Measurements from ENCODE around the gene CA11. TPM values are rescaled to one million over a fixed set of nuclear protein-coding genes. Genes with fewer than 3 reads are reported as not detected.

The CA11 gene
- total RNA-seq, 1 donor from 2014 or later = 6.5 TPM

DNA sequence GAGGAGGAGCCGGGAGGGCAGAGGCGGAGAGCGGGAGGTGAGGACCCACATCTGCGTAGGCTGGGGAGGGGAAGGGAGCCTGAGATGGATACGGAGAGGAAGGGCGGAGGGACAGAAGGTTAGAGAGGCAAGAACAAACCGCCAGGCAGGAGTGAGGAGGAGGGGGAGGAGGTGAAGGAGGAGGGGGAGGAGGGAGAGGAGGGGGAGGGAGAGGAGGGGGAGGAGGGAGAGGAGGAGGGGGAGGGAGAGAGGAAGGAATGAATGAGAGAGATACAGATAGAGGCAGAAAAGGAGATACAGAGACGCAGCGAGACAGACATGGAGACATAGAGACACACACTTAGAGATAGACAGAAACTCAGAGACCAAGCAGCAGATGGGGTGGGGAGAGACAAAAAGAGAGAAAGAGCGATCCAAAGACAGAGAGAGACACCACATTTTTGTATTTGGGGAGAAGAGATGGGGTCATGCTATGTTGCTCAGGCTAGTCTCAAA lies 782 bp upstream of the CA11 start:
- DNase-seq (ENCODE audit: low spot score) = no peak
- intact Hi-C loops (cut with DNase I) = loop anchor here (5.0 kb wide), 2 partner anchors 191 to 311 kb away; partner anchors contain the start of gene HSD17B14

DNA sequence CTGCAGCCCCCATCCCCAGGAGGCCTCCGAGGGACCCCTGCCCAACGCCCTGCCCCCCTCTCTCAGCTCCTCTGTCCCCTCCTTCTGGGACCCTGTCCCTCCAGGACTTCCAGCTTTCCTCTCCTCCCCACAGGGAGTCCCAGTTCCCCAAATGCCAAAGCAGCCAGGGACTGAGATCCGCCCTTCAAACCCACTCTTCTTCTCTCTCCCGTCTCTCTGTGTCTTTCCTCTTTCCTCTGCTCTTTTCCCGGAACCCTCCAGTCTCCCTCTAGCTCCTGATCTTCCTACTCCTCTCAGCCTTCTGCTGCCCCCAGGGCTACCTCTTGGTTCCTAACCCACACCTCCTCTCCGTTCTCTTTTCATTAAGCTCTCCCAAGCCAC lies 377 bp downstream of the CA11 start:
- DNase-seq (ENCODE audit: low spot score) = no peak
- intact Hi-C loops (cut with DNase I) = loop anchor here (5.0 kb wide), 2 partner anchors 192 to 312 kb away; partner anchors contain the start of gene HSD17B14

DNA sequence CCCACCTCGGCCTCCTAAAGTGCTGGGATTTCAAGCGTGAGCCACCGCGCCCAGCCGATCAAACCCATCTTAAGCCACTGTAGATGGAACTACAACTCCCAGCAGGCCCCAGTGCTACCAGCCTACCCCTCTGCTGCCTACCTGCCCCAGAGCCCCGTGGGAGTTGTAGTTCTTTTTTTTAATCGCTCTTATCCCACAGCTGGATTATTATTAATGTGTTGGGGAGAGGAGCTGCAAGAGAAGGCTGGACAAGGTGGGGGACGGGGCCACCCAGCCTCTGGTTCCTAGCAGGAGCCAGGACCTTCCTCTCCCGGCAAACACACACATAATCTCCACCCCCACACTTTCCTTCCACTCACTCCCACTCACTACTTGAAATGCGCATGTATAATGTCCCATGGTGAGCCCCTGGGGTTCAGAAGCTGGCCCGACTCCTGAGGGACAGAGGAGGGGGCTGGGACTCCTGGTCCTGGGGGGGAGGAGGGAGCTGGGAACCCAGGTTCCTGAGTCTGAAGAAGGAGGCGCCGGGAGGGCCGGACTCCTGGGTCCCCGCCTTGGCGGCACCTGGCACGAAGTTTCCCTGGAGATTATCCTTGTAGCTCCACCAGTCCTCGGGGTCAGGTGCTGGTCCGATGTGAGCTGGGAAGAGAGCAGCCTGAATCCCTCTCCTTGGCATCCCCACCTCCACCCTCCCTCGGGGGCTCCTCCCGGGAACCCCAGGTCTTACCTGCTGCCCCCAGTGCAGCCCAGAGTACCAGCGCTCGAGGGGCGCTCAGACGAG lies 958 bp downstream of the CA11 start:
- intact Hi-C loops (cut with DNase I) = loop anchor here (5.0 kb wide), 2 partner anchors 192 to 312 kb away; partner anchors contain the start of gene HSD17B14
- DNase-seq (ENCODE audit: low spot score) = no peak

DNA sequence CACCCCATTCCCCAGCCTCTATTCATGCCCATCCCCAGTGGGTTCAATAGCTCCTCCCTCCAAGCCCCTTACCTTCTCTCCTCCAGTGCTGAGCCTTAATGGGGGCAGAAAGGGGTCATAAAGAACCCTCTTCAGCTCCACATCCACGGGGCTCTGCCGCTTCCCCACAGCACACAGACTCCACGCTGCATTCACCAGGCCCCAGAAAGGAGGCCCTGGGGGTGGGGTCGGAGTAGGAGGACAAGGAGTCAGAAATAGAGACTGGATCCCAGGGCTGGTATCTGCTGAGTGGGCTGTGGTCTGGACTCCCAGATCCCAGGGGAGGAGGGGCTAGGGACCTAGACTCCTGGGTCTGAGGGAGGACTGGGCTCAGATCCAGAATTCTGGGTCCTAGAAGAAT lies 1.6 kb downstream of the CA11 start:
- intact Hi-C loops (cut with DNase I) = no loop called here

DNA sequence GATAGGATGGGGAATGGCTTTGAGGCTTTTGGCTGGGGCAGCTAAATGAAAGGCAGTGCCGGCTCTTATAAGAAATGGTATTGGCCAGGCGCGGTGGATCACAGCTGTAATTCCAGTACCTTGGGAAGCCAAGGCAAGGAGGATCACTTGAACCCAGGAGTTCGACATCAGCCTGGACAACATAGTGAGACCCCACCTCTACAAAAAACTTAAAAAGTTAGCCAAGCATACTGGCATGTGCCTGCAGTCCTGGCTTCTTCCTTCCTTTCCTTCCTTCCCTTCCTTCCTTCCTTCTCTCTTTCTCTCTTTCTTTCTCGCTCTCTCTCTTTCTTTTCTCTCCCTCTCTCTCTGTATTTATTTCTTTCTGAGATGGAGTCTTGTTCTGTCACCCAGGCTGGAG lies 3.1 kb downstream of the CA11 start:
- intact Hi-C loops (cut with DNase I) = no loop called here
- no peak for DNase-seq (ENCODE audit: low spot score)

More for the DNA sequence above, 1.6 kb downstream of the CA11 start:
- DNase-seq (ENCODE audit: low spot score) = no peak

DNA sequence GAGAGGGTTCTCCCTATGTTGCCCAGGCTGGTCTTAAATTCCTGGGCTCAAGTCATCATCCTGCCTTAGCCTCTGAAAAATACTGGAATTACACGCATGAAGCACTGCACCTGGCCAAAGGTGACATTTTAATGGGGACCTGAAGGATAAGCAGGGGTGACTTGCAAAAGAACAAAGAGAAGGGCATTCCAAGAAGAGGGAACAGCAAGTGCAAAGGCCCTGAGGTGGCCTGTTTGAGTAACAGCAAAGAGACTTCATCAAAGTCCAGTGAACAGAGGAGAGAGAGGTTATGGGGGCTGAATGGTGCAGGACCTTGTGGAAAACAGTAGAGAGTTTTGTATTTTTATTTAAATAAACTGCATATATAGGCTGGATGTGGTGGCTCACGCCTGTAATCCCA lies 4.1 kb downstream of the CA11 start:
- intact Hi-C loops (cut with DNase I) = no loop called here
- DNase-seq (ENCODE audit: low spot score) = no peak

DNA sequence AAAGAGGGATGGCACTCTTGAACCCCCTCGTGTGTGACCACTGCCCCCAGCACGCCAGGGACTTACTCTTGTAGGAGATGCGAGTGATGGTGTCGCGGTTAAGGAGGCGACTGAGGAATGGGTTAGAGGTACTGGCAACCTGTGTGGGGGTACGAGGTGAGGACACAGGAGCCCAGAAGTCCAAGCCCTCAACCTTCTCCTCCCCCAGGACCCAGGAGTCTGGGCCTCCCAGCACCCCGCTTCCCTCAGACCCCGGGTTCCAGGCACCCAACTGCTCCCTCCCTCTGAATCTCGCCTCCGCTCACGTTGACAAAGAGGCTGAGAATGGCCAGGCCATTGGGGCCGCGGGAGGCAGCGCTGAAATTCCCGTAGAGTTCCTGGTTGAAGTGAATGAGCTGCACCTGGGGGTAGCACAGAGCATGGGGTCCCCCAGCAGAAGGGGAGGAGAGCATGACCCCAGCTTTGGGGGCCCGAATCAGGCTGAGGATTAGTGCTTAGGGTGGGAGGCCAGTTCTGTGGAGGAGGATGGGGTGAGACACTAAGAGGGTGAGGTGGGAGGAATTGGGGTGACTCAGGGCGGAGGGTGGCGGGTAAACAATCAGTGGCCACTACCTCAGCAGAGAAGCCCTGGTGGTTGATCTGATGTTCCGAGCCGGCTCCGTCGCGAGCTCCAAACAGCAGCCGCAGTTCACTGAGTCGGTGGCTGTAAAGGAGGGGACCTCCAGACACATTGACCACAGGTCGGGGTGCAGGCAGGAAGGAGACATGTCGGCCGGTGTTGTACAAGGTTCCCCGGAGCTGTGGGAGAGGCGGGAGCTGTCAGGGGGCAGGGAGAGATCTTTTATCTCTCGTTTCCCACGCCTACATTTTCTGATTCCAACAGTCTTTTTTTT lies 6.3 kb downstream of the CA11 start:
- no peak for DNase-seq (ENCODE audit: low spot score)
- intact Hi-C loops (cut with DNase I) = no loop called here

DNA sequence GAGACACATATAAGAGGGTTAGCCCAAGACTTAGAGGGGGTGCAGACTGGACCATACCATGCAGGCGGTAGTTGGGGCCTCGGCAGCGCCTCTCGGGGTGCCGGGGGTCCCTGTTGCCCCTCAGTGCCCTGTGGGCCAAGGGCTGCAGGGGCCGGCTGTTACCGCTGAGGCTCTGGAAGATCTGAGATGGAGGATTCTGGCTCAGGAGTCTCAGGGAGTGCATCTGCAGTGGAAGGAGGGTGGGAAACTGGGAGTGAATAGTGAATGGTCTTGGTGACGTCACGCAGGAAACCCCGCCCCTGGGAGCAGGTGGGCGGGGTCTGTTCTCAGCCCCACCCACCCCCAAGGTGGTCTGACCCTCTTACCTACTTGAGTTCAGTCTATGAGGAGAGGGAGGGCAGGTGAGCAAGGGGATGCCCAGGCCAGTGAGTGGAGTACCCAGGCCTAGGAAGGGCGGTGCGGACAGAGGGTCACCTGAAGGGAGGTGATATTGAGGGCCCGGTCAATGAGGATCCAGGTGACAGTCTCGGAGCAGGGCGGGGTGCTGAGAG lies 7.1 kb downstream of the CA11 start:
- no peak for DNase-seq (ENCODE audit: low spot score)
- intact Hi-C loops (cut with DNase I) = no loop called here

DNA sequence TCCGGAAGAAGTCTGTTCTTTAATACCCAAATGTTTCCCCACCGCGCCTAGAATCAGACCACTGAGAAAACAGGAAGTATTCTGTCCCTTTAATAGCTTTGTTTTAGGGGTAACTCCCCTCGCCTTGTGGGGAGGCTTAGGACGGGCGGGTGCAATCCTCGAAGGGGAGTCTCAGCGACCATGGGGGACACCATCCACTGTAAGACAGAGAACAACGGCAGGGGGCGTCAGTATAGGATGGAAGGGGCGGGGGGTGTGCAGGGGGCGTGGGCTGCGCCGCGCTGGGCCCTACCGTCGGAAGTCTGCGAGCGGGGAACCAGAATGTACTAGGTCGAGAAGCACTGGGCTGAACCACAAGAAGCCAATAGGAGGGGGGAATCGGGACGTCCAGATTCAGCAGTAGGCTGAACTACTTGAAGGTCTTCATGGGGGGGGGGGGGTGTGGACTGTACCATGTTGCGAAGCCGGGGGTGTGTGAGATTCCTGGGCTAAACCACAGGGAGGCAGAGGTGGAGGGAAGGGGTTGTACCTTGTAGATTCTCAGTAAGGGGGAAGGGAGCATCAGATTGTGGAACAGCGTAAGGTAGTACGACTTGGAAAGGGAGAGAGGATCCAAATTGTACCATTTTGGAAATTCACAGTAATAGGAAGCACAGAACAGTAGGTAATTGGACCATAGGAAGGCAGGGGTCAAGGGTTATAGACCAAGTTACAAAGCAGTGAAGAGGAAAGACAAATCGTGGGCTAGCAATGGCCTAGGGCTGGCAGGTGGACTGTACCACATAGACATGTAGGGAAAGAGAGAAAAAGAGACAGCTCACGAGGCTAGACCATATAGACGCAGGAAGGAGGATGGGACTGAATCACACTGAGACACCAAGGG lies 7.8 kb downstream of the CA11 start:
- intact Hi-C loops (cut with DNase I) = no loop called here
- DNase-seq (ENCODE audit: low spot score) = peak; percentile 91

DNA sequence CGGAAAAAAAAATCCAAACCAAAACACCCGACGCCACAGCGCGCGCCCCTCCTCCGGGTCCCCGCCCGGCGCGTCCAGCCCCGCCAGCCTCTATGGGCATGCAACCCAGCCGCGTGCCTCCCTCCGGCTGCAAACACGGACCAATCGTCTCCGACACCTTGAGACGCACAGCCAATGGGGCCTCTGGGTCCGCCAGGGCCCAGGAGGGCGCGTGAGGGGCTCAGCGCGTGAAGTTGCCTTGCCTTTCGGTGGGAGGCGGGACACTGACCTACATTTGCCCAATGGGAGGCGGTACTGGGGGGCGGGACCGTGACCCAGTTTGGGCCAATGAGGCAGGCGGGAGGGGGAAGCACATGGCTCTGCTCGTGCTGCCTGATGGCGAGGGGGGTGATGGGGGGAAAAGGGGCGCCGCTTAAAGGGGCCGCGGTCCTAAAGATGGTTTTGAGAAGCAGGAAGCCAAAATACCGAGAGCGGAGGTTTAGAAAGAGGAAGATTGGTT lies 8.5 kb downstream of the CA11 start:
- DNase-seq (ENCODE audit: low spot score) = peak; percentile 98
- intact Hi-C loops (cut with DNase I) = no loop called here

DNA sequence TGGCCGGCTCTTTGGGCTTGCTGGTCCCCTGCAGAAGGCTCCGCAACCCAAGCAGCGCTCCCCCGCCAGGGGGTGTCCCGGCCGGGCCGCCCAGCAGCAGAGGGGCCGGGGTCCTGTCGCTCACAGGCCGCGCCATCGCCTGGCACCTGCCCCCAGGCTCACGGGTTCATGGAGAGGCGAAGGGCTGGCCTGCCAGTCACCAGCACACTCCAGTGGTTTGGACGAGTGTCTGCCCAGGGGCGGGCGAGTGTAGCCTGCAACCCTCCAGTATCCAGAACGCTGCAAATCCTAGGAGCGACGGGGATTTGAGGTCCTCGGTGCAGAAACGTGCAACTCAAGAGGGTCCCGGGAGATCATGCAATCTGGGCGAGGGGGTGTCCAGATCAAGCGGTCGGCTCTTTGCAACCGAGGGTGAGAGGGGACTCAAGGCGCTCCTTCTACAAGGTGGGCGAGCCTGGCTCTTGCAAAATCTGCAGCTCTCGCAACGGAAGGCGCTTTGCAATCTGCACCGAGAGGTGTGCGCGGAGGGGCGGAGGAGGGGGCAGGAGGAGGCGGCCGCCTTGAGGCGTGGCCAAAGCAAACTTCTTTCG lies 9.0 kb downstream of the CA11 start, which contains the start of gene DBP:
TSS of gene DBP (minus strand) at position 521 of the 590 bp plus-strand sequence. CDS start at position 136, 385 bp downstream.
- intact Hi-C loops (cut with DNase I) = no loop called here
- no peak for DNase-seq (ENCODE audit: low spot score)

DNA sequence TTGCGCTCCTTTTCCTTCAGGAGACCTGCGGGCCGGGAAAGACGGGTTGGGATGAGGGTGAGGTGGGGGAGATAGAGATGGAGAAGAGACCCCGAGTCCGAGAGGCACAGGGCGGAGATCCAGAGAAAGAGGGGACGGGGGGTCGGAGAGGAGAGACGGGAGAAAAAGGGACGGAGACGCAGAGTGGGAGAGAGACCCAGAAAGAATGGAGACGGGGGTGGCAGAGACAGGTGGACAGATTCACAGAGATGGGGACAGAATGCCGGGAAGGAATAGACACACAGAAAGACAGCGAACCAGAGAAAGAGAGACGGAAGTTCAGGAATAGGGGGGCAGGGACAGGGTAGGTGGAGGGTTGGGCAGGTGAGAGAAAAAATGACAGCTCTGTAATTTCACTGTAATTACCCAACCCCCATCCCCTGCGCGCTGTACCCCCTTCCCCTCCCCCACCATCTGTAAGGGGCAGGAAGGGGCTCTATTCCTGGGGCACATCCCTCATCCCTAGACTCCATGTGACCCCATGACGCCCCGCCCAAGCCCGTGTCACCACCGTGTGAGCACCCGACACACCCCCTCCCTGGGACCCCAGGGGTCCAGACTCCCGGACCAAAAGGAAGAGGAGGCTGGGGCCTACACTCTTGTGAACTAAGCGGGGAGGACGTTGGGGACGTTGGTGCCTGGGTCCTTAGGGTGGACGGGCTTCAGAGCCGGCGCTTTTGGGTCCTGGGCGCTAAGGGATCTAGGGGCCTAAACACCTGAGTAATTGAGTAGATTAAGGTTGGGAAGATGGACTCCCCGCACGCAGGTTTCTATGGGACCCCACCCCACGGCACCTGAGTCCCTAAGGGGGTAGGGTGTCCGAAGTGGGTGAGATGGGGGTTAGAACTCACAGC lies 9.8 kb downstream of the CA11 start:
- DNase-seq (ENCODE audit: low spot score) = no peak
- intact Hi-C loops (cut with DNase I) = no loop called here

DNA sequence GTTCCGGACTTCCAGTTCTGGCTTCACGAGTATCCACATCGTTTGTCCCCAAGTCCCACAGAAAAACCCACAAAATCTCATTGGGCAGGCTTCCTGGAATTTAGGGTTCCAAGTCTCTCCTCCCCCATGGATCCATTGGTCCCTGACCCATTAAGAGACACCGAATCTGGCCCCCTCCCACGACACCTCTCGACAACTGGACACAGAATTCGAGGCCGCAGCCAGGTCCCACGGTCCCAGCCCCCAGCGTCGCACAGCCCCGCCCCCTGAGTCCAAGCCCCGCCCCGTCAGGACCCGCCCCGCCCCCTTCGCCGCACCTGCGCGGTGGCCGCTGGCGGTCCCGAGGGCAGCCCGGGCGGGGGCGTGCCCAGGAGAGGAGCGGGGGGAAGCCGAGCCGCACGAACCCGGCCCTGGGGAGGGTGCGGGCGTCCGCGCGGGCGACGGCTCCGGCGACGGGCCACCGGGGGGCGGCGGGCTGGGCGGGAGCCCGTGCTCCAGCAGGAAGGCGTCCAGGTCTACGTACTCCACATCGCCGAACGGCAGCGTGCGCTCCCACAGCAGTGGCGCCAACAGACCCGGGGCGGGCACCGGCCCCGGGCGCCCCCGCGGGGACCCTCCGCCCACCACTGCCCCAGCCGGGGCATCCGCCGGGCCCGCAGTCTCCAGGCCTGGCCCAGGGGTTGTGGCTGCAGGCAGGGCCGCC lies 10.6 kb downstream of the CA11 start:
- intact Hi-C loops (cut with DNase I) = no loop called here
- peak; percentile 89 for DNase-seq (ENCODE audit: low spot score)

DNA sequence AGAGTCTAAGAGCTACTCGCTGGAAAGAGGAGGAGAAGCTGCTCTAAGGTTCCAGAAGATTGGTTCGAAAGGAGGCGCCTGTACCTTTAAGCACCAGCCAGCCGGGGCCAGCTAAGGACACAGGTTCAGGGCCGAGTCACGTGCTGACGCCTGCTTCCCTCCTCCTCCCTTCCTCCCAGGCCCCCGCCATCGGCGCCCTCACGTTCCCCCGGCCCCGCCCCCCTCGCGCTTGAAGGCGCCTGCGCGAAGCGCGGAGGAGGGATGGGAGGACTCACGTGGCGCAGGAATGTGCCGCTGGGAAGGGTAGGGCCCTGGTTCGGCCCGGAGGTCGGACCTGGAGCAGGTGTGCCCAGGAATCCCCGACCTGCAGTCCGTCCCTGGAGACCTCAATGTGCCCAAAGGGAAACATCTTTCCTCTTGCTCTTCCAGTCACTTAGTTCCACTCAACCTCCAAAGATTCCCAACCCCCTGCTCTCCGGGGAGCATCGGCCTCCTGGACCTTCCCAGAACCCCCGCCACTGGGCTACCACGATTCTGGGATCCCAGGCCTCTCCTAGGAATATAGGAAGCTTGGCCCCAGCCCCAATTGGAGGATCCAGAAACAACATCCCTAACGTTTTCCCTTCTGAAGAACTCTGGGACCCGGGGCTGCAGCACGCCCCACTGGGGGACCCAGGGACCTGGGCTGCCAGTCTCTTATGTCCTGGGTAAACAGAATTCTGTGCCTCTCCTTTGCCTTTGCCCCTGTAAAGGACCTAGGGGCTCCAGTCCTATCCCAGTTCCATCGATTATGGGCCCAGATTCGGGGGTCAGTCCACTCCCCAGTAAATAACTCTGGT lies 11.3 kb downstream of the CA11 start:
- peak; percentile 97 for DNase-seq (ENCODE audit: low spot score)

DNA sequence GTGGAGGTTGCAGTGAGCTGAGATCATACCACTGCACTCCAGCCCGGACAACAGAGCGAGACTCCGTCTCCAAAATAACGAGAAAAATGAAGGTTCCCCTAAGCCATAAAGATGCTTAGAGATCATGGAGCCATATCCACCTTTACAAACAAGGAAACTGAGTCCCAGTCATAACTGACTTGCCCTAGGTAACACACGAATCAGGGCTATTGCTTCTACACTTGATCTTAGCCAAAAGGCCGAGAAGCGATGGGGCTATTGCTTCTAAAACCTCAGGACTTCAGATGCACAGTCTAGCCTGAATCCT lies 12.0 kb downstream of the CA11 start:
- no peak for DNase-seq (ENCODE audit: low spot score)
- intact Hi-C loops (cut with DNase I) = no loop called here

More for the DNA sequence above, 11.3 kb downstream of the CA11 start:
- intact Hi-C loops (cut with DNase I) = no loop called here
